ENCODE results near the gene TMEM42.
"Not testable (repeated sequence)": the region's sequence is repeated elsewhere in the genome, so short reads cannot be mapped to it uniquely, and the experiment has no call there.

DNA sequence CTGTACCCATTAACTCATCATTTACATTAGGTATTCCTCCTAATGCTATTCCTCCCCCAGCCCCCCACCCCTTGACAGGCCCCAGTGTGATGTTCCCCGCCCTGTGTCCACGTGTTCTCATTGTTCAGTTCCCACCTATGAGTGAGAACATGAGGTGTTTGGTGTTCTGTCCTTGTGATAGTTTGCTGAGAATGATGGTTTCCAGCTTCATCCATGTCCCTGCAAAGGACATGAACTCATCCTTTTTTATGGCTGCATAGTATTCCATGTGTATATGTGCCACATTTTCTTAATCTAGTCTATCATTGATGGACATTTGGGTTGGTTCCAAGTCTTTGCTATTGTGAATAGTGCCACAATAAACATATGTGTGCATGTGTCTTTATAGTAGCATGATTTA is 45.4 kb upstream of the TMEM42 start:
- TF ChIP-seq EZH2 (IDR thresholded peaks at IDR 0.05); POLR2AphosphoS5 (IDR thresholded peaks at IDR 0.05; ENCODE audit: borderline replicate concordance, low read depth, low read length); FOXP2 (optimal IDR thresholded peaks at IDR 0.05; ENCODE audit: control extremely low read depth, extremely low read length, insufficient read depth): not testable (repeated sequence)

All from SK-N-MC (cell line).